Measurements from ENCODE around the gene OSBPL3. TPM values are rescaled to one million over a fixed set of nuclear protein-coding genes. Genes with fewer than 3 reads are reported as not detected.

The OSBPL3 gene
- polyA plus RNA-seq, 1 donor (not counting 4 experiments of a cell fraction or from before 2014, with no cell fraction given), result 34.0 TPM

- Histone ChIP-seq H2AFZ (ENCODE audit: control insufficient read depth, low read length) (no peak overlapping the region), H4K20me1 (ENCODE audit: control insufficient read depth, extremely low read depth, insufficient read depth, low read length) (peaks cover 14% of the 10 kb centered on the region), H3K9ac (ENCODE audit: control insufficient read depth, extremely low read depth, insufficient read depth, low read length) (no peak overlapping the region), H3K4me2 (ENCODE audit: control insufficient read depth, extremely low read depth, insufficient read depth, low read depth, low read length) (no peak overlapping the region), H3K9me1 (ENCODE audit: control insufficient read depth, extremely low read depth, insufficient read depth, low read length) (no peaks in the 10 kb centered on the region), H3K27me3 (ENCODE audit: control insufficient read depth, extremely low read depth, insufficient read depth, low read length) (no peaks in the 10 kb centered on the region), H3K79me2 (ENCODE audit: control insufficient read depth, insufficient read depth, low read length) (peaks cover 99% of the 10 kb centered on the region), H3K36me3 (ENCODE audit: control insufficient read depth in 2 of 2, extremely low read depth in 1 of 2, insufficient read depth in 2 of 2, low read length in 2 of 2) (no peaks in the 10 kb centered on the region), H3K4me3 (ENCODE audit: control insufficient read depth in 2 of 3, extremely low read depth in 1 of 3, insufficient read depth in 2 of 3, low read depth in 1 of 3, low read length in 3 of 3) (no peak overlapping the region), H3K27ac (ENCODE audit: control insufficient read depth, insufficient read depth, low read length) (no peak overlapping the region), H3K9me3 (ENCODE audit: control insufficient read depth, low read depth, low read length) (no peaks in the 10 kb centered on the region), H3K4me1 (ENCODE audit: control insufficient read depth, extremely low read depth, insufficient read depth, low read length) (peaks cover 28% of the 10 kb centered on the region)
- TF ChIP-seq EZH2 (IDR thresholded peaks at IDR 0.05; ENCODE audit: low read length) (no peak), CTCF (optimal IDR thresholded peaks at IDR 0.05 in 1 of 3, IDR thresholded peaks at IDR 0.05 in 1 of 3, conservative IDR thresholded peaks at IDR 0.05 in 1 of 3; ENCODE audit: extremely low read depth in 1 of 3, insufficient read depth in 2 of 3, low read length in 3 of 3) (no peak)
- FAIRE-seq (no peak), DNase-seq (ENCODE audit: low read depth, low spot score) (no peak)
- dilution Hi-C loops (cut with MboI; ENCODE audit: extremely low pct_ligation_motif_present, low sequenced_read_pairs), result no loop called here
These were observed 27.5 kb downstream of the OSBPL3 start for GRCh38 chr7:24952464-24952863.

GRCh38 chr7:24951441-24951980 lies 28.5 kb downstream of the OSBPL3 start:
- no peaks in the 10 kb centered on the region for H3K9me3 ChIP-seq (ENCODE audit: control insufficient read depth, low read depth, low read length)
- H2AFZ ChIP-seq (ENCODE audit: control insufficient read depth, low read length), result no peak overlapping the region
- peaks cover 99% of the 10 kb centered on the region for H3K79me2 ChIP-seq (ENCODE audit: control insufficient read depth, insufficient read depth, low read length)
- H3K27ac ChIP-seq (ENCODE audit: control insufficient read depth, insufficient read depth, low read length), result no peak overlapping the region
- no peak overlapping the region for H3K9ac ChIP-seq (ENCODE audit: control insufficient read depth, extremely low read depth, insufficient read depth, low read length)
- DNase-seq (ENCODE audit: low read depth, low spot score), result no peak
- no peak for FAIRE-seq
- H3K36me3 ChIP-seq (ENCODE audit: control insufficient read depth in 2 of 2, extremely low read depth in 1 of 2, insufficient read depth in 2 of 2, low read length in 2 of 2), result no peaks in the 10 kb centered on the region
- peaks cover 14% of the 10 kb centered on the region for H4K20me1 ChIP-seq (ENCODE audit: control insufficient read depth, extremely low read depth, insufficient read depth, low read length)
- H3K4me3 ChIP-seq (ENCODE audit: control insufficient read depth in 2 of 3, extremely low read depth in 1 of 3, insufficient read depth in 2 of 3, low read depth in 1 of 3, low read length in 3 of 3), result no peak overlapping the region
- no peak for TF ChIP-seq CTCF (optimal IDR thresholded peaks at IDR 0.05 in 1 of 3, IDR thresholded peaks at IDR 0.05 in 1 of 3, conservative IDR thresholded peaks at IDR 0.05 in 1 of 3; ENCODE audit: extremely low read depth in 1 of 3, insufficient read depth in 2 of 3, low read length in 3 of 3)
- H3K9me1 ChIP-seq (ENCODE audit: control insufficient read depth, extremely low read depth, insufficient read depth, low read length), result no peaks in the 10 kb centered on the region
- peaks cover 21% of the 10 kb centered on the region for H3K4me1 ChIP-seq (ENCODE audit: control insufficient read depth, extremely low read depth, insufficient read depth, low read length)
- dilution Hi-C loops (cut with MboI; ENCODE audit: extremely low pct_ligation_motif_present, low sequenced_read_pairs), result no loop called here
- no peaks in the 10 kb centered on the region for H3K27me3 ChIP-seq (ENCODE audit: control insufficient read depth, extremely low read depth, insufficient read depth, low read length)
- no peak overlapping the region for H3K4me2 ChIP-seq (ENCODE audit: control insufficient read depth, extremely low read depth, insufficient read depth, low read depth, low read length)
